Mammary epithelial cell (primary cell): ENCODE measurements around the gene SLC15A3.

Source experiments
- CTCF ChIP-seq, 2 donors: IDR thresholded peaks in 1 of 2; conservative IDR thresholded peaks in 1 of 2; 2 replicates each; pipeline ENCODE4 v1.5.1; 2011 to 2012; ENCODE audit warnings: inconsistent platforms in 2 of 2, low read length in 2 of 2, mild to moderate bottlenecking in 2 of 2, control low read depth in 1 of 2, low read depth in 1 of 2; ENCODE audit not compliant: insufficient read depth in 1 of 2; ENCODE audit errors: extremely low read depth in 1 of 2
- EZH2 ChIP-seq: IDR thresholded peaks from 2 replicates; pipeline ENCODE4 v1.6.1; 2012; ENCODE audit warnings: low read length, inconsistent platforms, borderline replicate concordance

GRCh38 chr11:60932605-60933356, 19.2 kb downstream of the SLC15A3 start:
- TF ChIP-seq CTCF (conservative IDR thresholded peaks at IDR 0.05 in 1 of 2, IDR thresholded peaks at IDR 0.05 in 1 of 2; ENCODE audit: extremely low read depth in 1 of 2, insufficient read depth in 1 of 2, low read depth in 1 of 2, low read length in 2 of 2) (no peak), EZH2 (no peak)
